Spleen (tissue), 11 donors: Measurements from ENCODE around the gene NMNAT3. TPM values are rescaled to one million over a fixed set of nuclear protein-coding genes. Genes with fewer than 3 reads are reported as not detected.

Experiments used
- DNase-seq: peaks from one replicate; pipeline ENCODE4 v3.0.0-alpha.2; 2020
- H3K27ac ChIP-seq, 8 donors: fragments of 200-600 bp; sonication (generic) in 7 of 8; 1 replicate in 4 of 8; 2 replicates in 4 of 8; pipeline versions ENCODE4 v1.5.0 to v1.8.0; 2016 to 2021; ENCODE audit warnings: inconsistent platforms in 4 of 8, mild to moderate bottlenecking in 4 of 8, moderate library complexity in 1 of 8
- H3K27me3 ChIP-seq, 7 donors: fragments of 200-600 bp; sonication (generic) in 6 of 7; replicated peaks in 1 of 7; 1 replicate in 4 of 7; 2 replicates in 3 of 7; pipeline versions ENCODE4 v1.5.0 to v1.8.0; 2016 to 2021; ENCODE audit warnings: inconsistent platforms in 3 of 7, mild to moderate bottlenecking in 1 of 7
- H3K36me3 ChIP-seq, 6 donors: fragments of 200-600 bp; sonication (generic) in 5 of 6; 1 replicate in 4 of 6; 2 replicates in 2 of 6; pipeline versions ENCODE4 v1.5.0 to v1.8.0; 2016 to 2021; ENCODE audit warnings: inconsistent platforms in 2 of 6
- H3K4me1 ChIP-seq, 6 donors: fragments of 200-600 bp; sonication (generic) in 5 of 6; 1 replicate in 3 of 6; 2 replicates in 3 of 6; pipeline versions ENCODE4 v1.5.0 to v1.8.0; 2016 to 2021; ENCODE audit warnings: inconsistent platforms in 3 of 6
- H3K4me3 ChIP-seq, 8 donors: fragments of 200-600 bp; sonication (generic) in 7 of 8; 1 replicate in 4 of 8; 2 replicates in 4 of 8; pipeline versions ENCODE4 v1.5.0 to v1.8.0; 2016 to 2021; ENCODE audit warnings: inconsistent platforms in 4 of 8, mild to moderate bottlenecking in 4 of 8, moderate library complexity in 2 of 8
- H3K9me3 ChIP-seq, 8 donors: fragments of 200-600 bp; sonication (generic) in 7 of 8; 1 replicate in 4 of 8; 2 replicates in 4 of 8; pipeline versions ENCODE4 v1.5.0 to v1.8.0; 2016 to 2021; ENCODE audit warnings: inconsistent platforms in 4 of 8
- CTCF ChIP-seq, 11 experiments: fragments of 200-600 bp in 7 of 11; fragments of 450-650 bp in 4 of 11; sonication (generic) in 4 of 11; IDR thresholded peaks in 8 of 11; conservative IDR thresholded peaks in 3 of 11; 1 replicate in 7 of 11; 2 replicates in 4 of 11; pipeline versions ENCODE4 v1.4.0 to v1.8.0; 2016 to 2021; ENCODE audit warnings: antibody characterized with exemption in 11 of 11, inconsistent platforms in 4 of 11, mild to moderate bottlenecking in 1 of 11
- POLR2A ChIP-seq, 3 donors: fragments of 450-650 bp; IDR thresholded peaks; one replicate each; pipeline ENCODE4 v1.5.1; 2017; ENCODE audit warnings: antibody characterized with exemption in 3 of 3, mild to moderate bottlenecking in 1 of 3
- POLR2AphosphoS5 ChIP-seq, 3 donors: sonication (generic); formaldehyde crosslinking; IDR thresholded peaks; one replicate each; pipeline ENCODE4 v1.5.1; 2017; ENCODE audit warnings: antibody characterized with exemption in 3 of 3
- WGBS, 5 donors: extraction: QIAGEN DNeasy Blood & Tissue Kit in 3 of 5; methylation state at CpG; one replicate each; pipeline versions ENCODE4 v1.1.5 to v1.1.7; 2013 to 2018; 5-methylcytosine and 5-hydroxymethylcytosine counted together
- intact Hi-C: fragments of 100-400 bp; cut with DNase I; formaldehyde crosslinking; loops from one replicate; pipeline ENCODE4 v1.15.0; 2023; ENCODE audit warnings: low total_unique reads
- polyA plus RNA-seq, 3 donors: library from polyadenylated mRNA; stranded (reverse); fragments of 200-250 nt; gene quantifications; one replicate each; pipeline ENCODE4 v1.2.1, GENCODE V29; 2013
- total RNA-seq, 7 donors: library from RNA; depleted of rRNA in 3 of 7; stranded (reverse); fragments of >200 nt in 3 of 7; fragmentation: NEBNext Ultra II Directional in 4 of 7; extraction: Animal tissue kit (Norgen Biotek cat#: 25700) in 4 of 7; gene quantifications; one replicate each; pipeline versions ENCODE4 v1.1.0 to v1.2.1, GENCODE V29; 2016 to 2021
- donor health status: healthy with polysubstance abuse.
- donor health status: DM: no; HTN: no; CAD: no; lungs with moderate emphysema.
- donor health status: DM: no; HTN: no; CAD: no.
- donor health status: Bipolar disorder and iron deficiency.
- donor health status: healthy.
- donor health status: DM: no; HTN: no; CAD: no.
- donor health status: DM: yes; HTN: yes; CAD: no.

The NMNAT3 gene
- total and polyA plus RNA-seq, 10 donors = 2.6 to 12.5 (median 7.0) TPM

GRCh38 chr3:139521144-139521543, 156.6 kb downstream of the NMNAT3 start:
- Histone ChIP-seq H3K27ac (no peak overlapping the region), H3K9me3 (no peaks in the 10 kb centered on the region), H3K27me3 (no peaks in the 10 kb centered on the region), H3K4me1 (peaks cover 0 to 10% (median 0%) of the 10 kb centered on the region in 6 donors), H3K36me3 (peaks cover 0 to 7% (median 0%) of the 10 kb centered on the region in 6 donors), H3K4me3 (no peak overlapping the region)
- no peak for TF ChIP-seq POLR2AphosphoS5 (IDR thresholded peaks at IDR 0.05)
- TF ChIP-seq CTCF (IDR thresholded peaks at IDR 0.05 in 8 of 11, conservative IDR thresholded peaks at IDR 0.05 in 3 of 11) = no peak
- TF ChIP-seq POLR2A (IDR thresholded peaks at IDR 0.05) = no peak
- WGBS, 5 donors = 74 to 87% (median 82%) methylated on average over 3 of the region's 3 CpGs
- intact Hi-C loops = no loop called here
- no peak for DNase-seq

GRCh38 chr3:139519998-139520737, 157.6 kb downstream of the NMNAT3 start:
- DNase-seq = no peak
- WGBS, 5 donors = 79 to 88% (median 82%) methylated on average over 7 of the region's 7 CpGs

GRCh38 chr3:139518926-139519842, 158.6 kb downstream of the NMNAT3 start:
- peaks cover 0 to 10% (median 0%) of the 10 kb centered on the region in 6 donors for H3K4me1 ChIP-seq
- TF ChIP-seq POLR2AphosphoS5 (IDR thresholded peaks at IDR 0.05) = no peak
- TF ChIP-seq CTCF (IDR thresholded peaks at IDR 0.05 in 8 of 11, conservative IDR thresholded peaks at IDR 0.05 in 3 of 11) = no peak
- no peak for TF ChIP-seq POLR2A (IDR thresholded peaks at IDR 0.05)
- intact Hi-C loops = no loop called here
- no peak for DNase-seq
- WGBS, 5 donors = 87 to 94% (median 91%) methylated on average over 9 of the region's 9 CpGs
- H3K36me3 ChIP-seq = peaks cover 0 to 7% (median 0%) of the 10 kb centered on the region in 6 donors
- no peaks in the 10 kb centered on the region for H3K9me3 ChIP-seq
- no peaks in the 10 kb centered on the region for H3K27me3 ChIP-seq
- H3K27ac ChIP-seq = no peak overlapping the region
- no peak overlapping the region for H3K4me3 ChIP-seq

More at GRCh38 chr3:139519998-139520737, 157.6 kb downstream of the NMNAT3 start:
- no peaks in the 10 kb centered on the region for H3K9me3 ChIP-seq
- intact Hi-C loops = no loop called here
- peaks cover 0 to 7% (median 0%) of the 10 kb centered on the region in 6 donors for H3K36me3 ChIP-seq
- no peaks in the 10 kb centered on the region for H3K27me3 ChIP-seq
- peaks cover 0 to 10% (median 0%) of the 10 kb centered on the region in 6 donors for H3K4me1 ChIP-seq
- H3K4me3 ChIP-seq = no peak overlapping the region
- H3K27ac ChIP-seq = no peak overlapping the region
- TF ChIP-seq CTCF (IDR thresholded peaks at IDR 0.05 in 8 of 11, conservative IDR thresholded peaks at IDR 0.05 in 3 of 11) (peak in 3 of 11 experiments; percentile 16 to 25 (median 18)), POLR2AphosphoS5 (IDR thresholded peaks at IDR 0.05) (no peak), POLR2A (IDR thresholded peaks at IDR 0.05) (no peak)
